Stimulated activated CD4-positive, alpha-beta T cell treated with anti-CD3 and anti-CD28 coated beads, TNF-alpha, amount 100 ng/mL, for 1 hour (primary cell): ENCODE data around the gene FGF19.

Experiments used
- DNase-seq, 3 donors: peaks; one replicate each; pipeline ENCODE4 v3.0.0-alpha.2; 2020; ENCODE audit warnings: low read depth in 3 of 3, low spot score in 1 of 3

Gene FGF19

GRCh38 chr11:69718147-69718546 is 14.3 kb upstream of the FGF19 start:
- DNase-seq, result peak in 1 of 3 donors; percentile 2

GRCh38 chr11:69716891-69717747 is 13.3 kb upstream of the FGF19 start:
- no peak for DNase-seq

- no peak for DNase-seq
These were observed 12.3 kb upstream of the FGF19 start for GRCh38 chr11:69716099-69716498.

GRCh38 chr11:69715446-69715845 is 11.6 kb upstream of the FGF19 start:
- DNase-seq, result no peak

- no peak for DNase-seq
These were observed 8.3 kb upstream of the FGF19 start for GRCh38 chr11:69711822-69712801.

- no peak for DNase-seq
These were observed 5.0 kb upstream of the FGF19 start for GRCh38 chr11:69708736-69709401.

GRCh38 chr11:69707176-69707575 is 3.4 kb upstream of the FGF19 start:
- DNase-seq, result no peak

GRCh38 chr11:69705901-69706787 is 2.3 kb upstream of the FGF19 start:
- no peak for DNase-seq

- no peak for DNase-seq
These were observed 1.6 kb upstream of the FGF19 start for GRCh38 chr11:69705351-69705811.

- DNase-seq, result no peak
These were observed 859 bp upstream of the FGF19 start for GRCh38 chr11:69704508-69705253.

- DNase-seq, result no peak
These were observed 412 bp downstream of the FGF19 start for GRCh38 chr11:69703453-69703767.

- DNase-seq, result no peak
These were observed 911 bp downstream of the FGF19 start for GRCh38 chr11:69702769-69703452.

GRCh38 chr11:69702239-69702691 is 1.6 kb downstream of the FGF19 start:
- no peak for DNase-seq

GRCh38 chr11:69700278-69701140 is 3.3 kb downstream of the FGF19 start:
- no peak for DNase-seq

- no peak for DNase-seq
These were observed 4.6 kb downstream of the FGF19 start for GRCh38 chr11:69699213-69699612.

GRCh38 chr11:69698362-69698761 is 5.5 kb downstream of the FGF19 start:
- no peak for DNase-seq

GRCh38 chr11:69697861-69698260 is 6.0 kb downstream of the FGF19 start:
- no peak for DNase-seq

- no peak for DNase-seq
These were observed 6.4 kb downstream of the FGF19 start for GRCh38 chr11:69697469-69697843.
